HL-60 (cell line): ENCODE results near the gene BTBD19.

ENCODE experiments used
- DNase-seq, 2 experiments: peaks; one replicate each; pipeline ENCODE4 v3.0.0-alpha.2; 2010 to 2020; ENCODE audit warnings: low read depth in 1 of 2, low spot score in 1 of 2
- H3K27ac ChIP-seq: fragments of 250-450 bp; sonication (Bioruptor Pico); replicated peaks from 2 replicates; pipeline ENCODE4 v1.5.1; 2020; ENCODE audit warnings: mild to moderate bottlenecking, moderate library complexity
- H3K27me3 ChIP-seq: fragments of 250-450 bp; sonication (Bioruptor Pico); 2 replicates; pipeline ENCODE4 v1.5.1; 2021; ENCODE audit warnings: mild to moderate bottlenecking, moderate library complexity; ENCODE audit not compliant: insufficient read depth, poor library complexity, severe bottlenecking
- H3K4me3 ChIP-seq: replicated peaks from 2 replicates; pipeline ENCODE4 v1.5.1; 2011; ENCODE audit warnings: mild to moderate bottlenecking, control low read depth, low read length; ENCODE audit not compliant: insufficient read depth
- GABPA ChIP-seq: IDR thresholded peaks from 2 replicates; pipeline ENCODE4 v1.6.1; 2012; ENCODE audit warnings: low read depth
- POLR2AphosphoS5 ChIP-seq: IDR thresholded peaks from 2 replicates; pipeline ENCODE4 v1.6.1; 2012; ENCODE audit warnings: low read depth
- SPI1 ChIP-seq: IDR thresholded peaks from 2 replicates; pipeline ENCODE4 v1.6.1; 2012; ENCODE audit warnings: low read depth, mild to moderate bottlenecking, borderline replicate concordance
- TF ChIP-seq, protein P1 (sequence below): IDR thresholded peaks from 2 replicates; pipeline ENCODE4 v1.6.1; 2012; ENCODE audit warnings: low read depth; ENCODE audit not compliant: insufficient replicate concordance
- TF ChIP-seq, protein P2 (sequence below): IDR thresholded peaks from one replicate; pipeline ENCODE4 v1.5.1; 2011; ENCODE audit warnings: low read length, control low read depth, inconsistent platforms; ENCODE audit not compliant: insufficient read depth

The BTBD19 gene

DNA sequence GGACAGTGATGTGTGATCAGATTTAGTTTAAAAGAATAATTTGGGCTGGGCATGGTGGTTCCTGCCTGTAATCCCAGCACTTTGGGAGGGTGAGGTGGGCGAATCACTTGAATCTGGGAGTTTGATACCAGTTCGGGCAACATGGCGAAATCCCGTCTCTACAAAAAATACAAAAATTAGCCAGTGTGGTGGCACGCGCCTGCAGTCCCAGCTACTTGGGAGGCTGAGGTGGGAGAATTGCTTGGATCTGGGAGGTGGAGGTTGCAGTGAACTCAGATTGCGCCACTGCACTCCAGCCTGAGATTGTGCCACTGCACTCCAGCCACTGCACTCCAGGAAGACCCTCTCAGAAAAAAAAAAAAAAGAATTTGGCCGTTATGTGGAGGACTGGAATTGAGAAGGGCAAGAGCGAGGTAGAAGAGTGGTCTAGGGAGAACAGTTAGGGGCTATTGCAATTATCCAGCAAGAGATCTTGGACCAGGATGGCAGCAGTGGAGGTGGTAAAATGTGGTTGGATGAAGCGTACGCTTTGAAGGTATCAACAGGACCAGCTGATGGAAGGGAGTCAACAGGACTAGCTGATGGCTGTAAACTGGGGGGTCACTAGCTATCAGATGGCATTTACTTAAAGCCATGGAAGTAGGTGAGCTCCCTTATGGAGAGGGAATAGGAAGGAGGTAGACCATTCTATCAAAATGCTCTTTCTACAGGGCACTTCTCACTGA lies 9.6 kb downstream of the BTBD19 start:
- Histone ChIP-seq H3K27ac (no peak overlapping the region), H3K27me3 (no peaks in the 10 kb centered on the region), H3K4me3 (no peak overlapping the region)
- TF ChIP-seq GABPA (no peak), SPI1 (no peak), POLR2AphosphoS5 (no peak)
- TF ChIP-seq, protein P1, sequence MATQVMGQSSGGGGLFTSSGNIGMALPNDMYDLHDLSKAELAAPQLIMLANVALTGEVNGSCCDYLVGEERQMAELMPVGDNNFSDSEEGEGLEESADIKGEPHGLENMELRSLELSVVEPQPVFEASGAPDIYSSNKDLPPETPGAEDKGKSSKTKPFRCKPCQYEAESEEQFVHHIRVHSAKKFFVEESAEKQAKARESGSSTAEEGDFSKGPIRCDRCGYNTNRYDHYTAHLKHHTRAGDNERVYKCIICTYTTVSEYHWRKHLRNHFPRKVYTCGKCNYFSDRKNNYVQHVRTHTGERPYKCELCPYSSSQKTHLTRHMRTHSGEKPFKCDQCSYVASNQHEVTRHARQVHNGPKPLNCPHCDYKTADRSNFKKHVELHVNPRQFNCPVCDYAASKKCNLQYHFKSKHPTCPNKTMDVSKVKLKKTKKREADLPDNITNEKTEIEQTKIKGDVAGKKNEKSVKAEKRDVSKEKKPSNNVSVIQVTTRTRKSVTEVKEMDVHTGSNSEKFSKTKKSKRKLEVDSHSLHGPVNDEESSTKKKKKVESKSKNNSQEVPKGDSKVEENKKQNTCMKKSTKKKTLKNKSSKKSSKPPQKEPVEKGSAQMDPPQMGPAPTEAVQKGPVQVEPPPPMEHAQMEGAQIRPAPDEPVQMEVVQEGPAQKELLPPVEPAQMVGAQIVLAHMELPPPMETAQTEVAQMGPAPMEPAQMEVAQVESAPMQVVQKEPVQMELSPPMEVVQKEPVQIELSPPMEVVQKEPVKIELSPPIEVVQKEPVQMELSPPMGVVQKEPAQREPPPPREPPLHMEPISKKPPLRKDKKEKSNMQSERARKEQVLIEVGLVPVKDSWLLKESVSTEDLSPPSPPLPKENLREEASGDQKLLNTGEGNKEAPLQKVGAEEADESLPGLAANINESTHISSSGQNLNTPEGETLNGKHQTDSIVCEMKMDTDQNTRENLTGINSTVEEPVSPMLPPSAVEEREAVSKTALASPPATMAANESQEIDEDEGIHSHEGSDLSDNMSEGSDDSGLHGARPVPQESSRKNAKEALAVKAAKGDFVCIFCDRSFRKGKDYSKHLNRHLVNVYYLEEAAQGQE: no peak
- TF ChIP-seq, protein P2, sequence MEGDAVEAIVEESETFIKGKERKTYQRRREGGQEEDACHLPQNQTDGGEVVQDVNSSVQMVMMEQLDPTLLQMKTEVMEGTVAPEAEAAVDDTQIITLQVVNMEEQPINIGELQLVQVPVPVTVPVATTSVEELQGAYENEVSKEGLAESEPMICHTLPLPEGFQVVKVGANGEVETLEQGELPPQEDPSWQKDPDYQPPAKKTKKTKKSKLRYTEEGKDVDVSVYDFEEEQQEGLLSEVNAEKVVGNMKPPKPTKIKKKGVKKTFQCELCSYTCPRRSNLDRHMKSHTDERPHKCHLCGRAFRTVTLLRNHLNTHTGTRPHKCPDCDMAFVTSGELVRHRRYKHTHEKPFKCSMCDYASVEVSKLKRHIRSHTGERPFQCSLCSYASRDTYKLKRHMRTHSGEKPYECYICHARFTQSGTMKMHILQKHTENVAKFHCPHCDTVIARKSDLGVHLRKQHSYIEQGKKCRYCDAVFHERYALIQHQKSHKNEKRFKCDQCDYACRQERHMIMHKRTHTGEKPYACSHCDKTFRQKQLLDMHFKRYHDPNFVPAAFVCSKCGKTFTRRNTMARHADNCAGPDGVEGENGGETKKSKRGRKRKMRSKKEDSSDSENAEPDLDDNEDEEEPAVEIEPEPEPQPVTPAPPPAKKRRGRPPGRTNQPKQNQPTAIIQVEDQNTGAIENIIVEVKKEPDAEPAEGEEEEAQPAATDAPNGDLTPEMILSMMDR: no peak
- DNase-seq: no peak

DNA sequence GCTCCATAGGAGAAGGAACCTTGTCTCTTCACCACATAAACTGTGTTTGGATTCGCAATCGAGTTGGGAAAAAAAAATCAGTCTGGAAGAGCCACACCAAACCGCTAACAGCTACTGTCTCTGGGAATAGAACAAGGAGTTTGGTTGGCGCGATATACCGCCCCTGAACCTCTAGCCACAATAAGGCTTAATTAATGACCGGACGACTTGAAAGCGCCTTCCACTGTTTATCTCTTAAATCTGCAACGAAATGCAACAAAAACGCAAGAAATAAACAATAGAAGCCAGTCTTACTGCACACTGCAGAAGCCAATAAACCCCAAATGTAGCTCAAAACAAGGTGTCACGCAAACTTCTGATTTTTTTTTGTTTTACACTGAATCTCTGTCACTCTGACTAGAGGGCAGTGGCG lies 10.9 kb downstream of the BTBD19 start:
- peak overlapping the region; percentile 28 for H3K4me3 ChIP-seq
- peak overlapping the region; percentile 100 for H3K27ac ChIP-seq
- H3K27me3 ChIP-seq: no peaks in the 10 kb centered on the region
- TF ChIP-seq SPI1: no peak
- TF ChIP-seq GABPA: no peak
- TF ChIP-seq POLR2AphosphoS5: no peak
- TF ChIP-seq, protein P2: no peak
- TF ChIP-seq, protein P1: no peak
- no peak for DNase-seq

- Histone ChIP-seq H3K27ac (peak overlapping the region; percentile 100), H3K27me3 (no peaks in the 10 kb centered on the region), H3K4me3 (peak overlapping the region; percentile 44)
- DNase-seq: peak; percentile 83 to 92
- TF ChIP-seq GABPA: peak; percentile 53; the same call in 1 of the 2 replicates
- peak; percentile 83 for TF ChIP-seq SPI1
- peak; percentile 99 for TF ChIP-seq POLR2AphosphoS5
- TF ChIP-seq, protein P2: no peak
- TF ChIP-seq, protein P1: peak; percentile 11
Observed at GRCh38 chr1:44819608-44820327, 11.4 kb downstream of the BTBD19 start.
